Right lobe of liver (tissue), 6 donors: Measurements from ENCODE around the gene SUPV3L1. TPM values are rescaled to one million over a fixed set of nuclear protein-coding genes. Genes with fewer than 3 reads are reported as not detected.

Experiments used
- ATAC-seq, 4 donors: fragments of 200-7000 bp; cut with Tn5 transposase; one replicate each; pipeline ENCODE4 v1.9.1; 2020; ENCODE audit warnings: mild to moderate bottlenecking in 4 of 4, moderate library complexity in 4 of 4
- DNase-seq, 3 donors: peaks; one replicate each; pipeline ENCODE4 v3.0.0-alpha.2; 2020
- H3K27ac ChIP-seq, 3 donors: fragments of 200-600 bp; one replicate each; pipeline ENCODE4 v1.8.0; 2022
- H3K27me3 ChIP-seq, 2 donors: fragments of 200-600 bp; one replicate each; pipeline ENCODE4 v1.8.0; 2022
- H3K36me3 ChIP-seq, 4 donors: fragments of 200-600 bp; sonication (generic) in 1 of 4; one replicate each; pipeline versions ENCODE4 v1.5.1 to v1.8.0; 2017 to 2022; ENCODE audit warnings: control low read depth in 1 of 4
- H3K4me1 ChIP-seq, 4 donors: fragments of 200-600 bp; sonication (generic) in 1 of 4; one replicate each; pipeline versions ENCODE4 v1.5.1 to v1.8.0; 2017 to 2022; ENCODE audit warnings: control low read depth in 1 of 4
- H3K4me3 ChIP-seq, 3 donors: fragments of 200-600 bp; one replicate each; pipeline ENCODE4 v1.8.0; 2022
- H3K9me3 ChIP-seq, 4 donors: fragments of 200-600 bp; sonication (generic) in 1 of 4; one replicate each; pipeline versions ENCODE4 v1.5.1 to v1.8.0; 2017 to 2022; ENCODE audit warnings: control low read depth in 1 of 4
- POLR2A ChIP-seq: fragments of 450-650 bp; IDR thresholded peaks from one replicate; pipeline ENCODE4 v1.6.1; 2017; ENCODE audit warnings: antibody characterized with exemption, mild to moderate bottlenecking
- WGBS: methylation state at CpG from one replicate; pipeline ENCODE4 v1.1.6; 2018; ENCODE audit warnings: low coverage, low lambda C conversion rate; ENCODE audit not compliant: insufficient coverage; ENCODE audit errors: missing lambda C conversion rate; 5-methylcytosine and 5-hydroxymethylcytosine counted together
- intact Hi-C, 2 donors: fragments of 100-400 bp; cut with DNase I; formaldehyde crosslinking; loops; one replicate each; pipeline versions ENCODE4 v1.11.2 to v1.14.1; 2022
- total RNA-seq, 6 experiments: library from RNA; depleted of rRNA in 2 of 6; stranded (reverse); fragments of >200 nt in 2 of 6; fragmentation: NEBNext Ultra II Directional in 3 of 6; extraction: Animal tissue kit (Norgen Biotek cat#: 25700) in 3 of 6; gene quantifications; one replicate each; pipeline versions ENCODE4 v1.1.0 to v1.2.4, GENCODE V29; 2016 to 2023
- TF ChIP-seq, protein P1 (sequence below), 4 donors: fragments of 200-600 bp in 3 of 4; fragments of 450-650 bp in 1 of 4; IDR thresholded peaks; one replicate each; pipeline versions ENCODE4 v1.5.1 to v1.8.0; 2016 to 2022; ENCODE audit warnings: antibody characterized with exemption in 4 of 4, mild to moderate bottlenecking in 2 of 4
- donor health status: DM: no; HTN: yes; CAD: no.
- donor health status: DM: no; HTN: no; CAD: no.
- donor health status: DM: no; HTN: no; CAD: no.
- donor health status: DM: no; HTN: yes; CAD: no.
- donor health status: DM: no; HTN: yes; CAD: no.

The SUPV3L1 gene
- total RNA-seq, 6 experiments from 2014 or later = 18.4 to 28.5 (median 22.6) TPM

DNA sequence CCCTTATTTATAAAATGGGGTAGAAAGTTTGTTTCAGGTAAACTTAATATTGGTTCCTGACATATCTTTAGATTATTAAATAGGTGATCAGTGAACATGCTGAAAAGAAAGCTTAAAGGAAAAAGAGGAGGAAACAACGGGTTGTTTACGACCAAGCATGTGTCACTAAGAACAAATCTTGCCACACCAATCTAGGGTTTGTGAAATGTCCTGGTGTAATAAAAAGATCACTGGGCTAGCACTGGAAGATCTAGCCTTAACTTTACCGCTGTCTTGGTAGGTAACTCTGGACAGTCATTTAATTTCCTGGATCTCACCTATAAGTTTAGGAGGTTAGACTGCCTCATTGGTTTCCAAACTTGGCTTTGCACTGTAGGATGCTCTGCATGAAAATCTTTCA is 37.1 kb upstream of the SUPV3L1 start:
- ATAC-seq (no peak), DNase-seq (no peak)
- H3K27me3 ChIP-seq = no peaks in the 10 kb centered on the region
- no peak overlapping the region for H3K4me3 ChIP-seq
- no peak overlapping the region for H3K27ac ChIP-seq
- H3K9me3 ChIP-seq = no peaks in the 10 kb centered on the region
- H3K36me3 ChIP-seq = no peaks in the 10 kb centered on the region
- WGBS = 46% methylated on average over 3 of the region's 3 CpGs
- TF ChIP-seq, protein P1, sequence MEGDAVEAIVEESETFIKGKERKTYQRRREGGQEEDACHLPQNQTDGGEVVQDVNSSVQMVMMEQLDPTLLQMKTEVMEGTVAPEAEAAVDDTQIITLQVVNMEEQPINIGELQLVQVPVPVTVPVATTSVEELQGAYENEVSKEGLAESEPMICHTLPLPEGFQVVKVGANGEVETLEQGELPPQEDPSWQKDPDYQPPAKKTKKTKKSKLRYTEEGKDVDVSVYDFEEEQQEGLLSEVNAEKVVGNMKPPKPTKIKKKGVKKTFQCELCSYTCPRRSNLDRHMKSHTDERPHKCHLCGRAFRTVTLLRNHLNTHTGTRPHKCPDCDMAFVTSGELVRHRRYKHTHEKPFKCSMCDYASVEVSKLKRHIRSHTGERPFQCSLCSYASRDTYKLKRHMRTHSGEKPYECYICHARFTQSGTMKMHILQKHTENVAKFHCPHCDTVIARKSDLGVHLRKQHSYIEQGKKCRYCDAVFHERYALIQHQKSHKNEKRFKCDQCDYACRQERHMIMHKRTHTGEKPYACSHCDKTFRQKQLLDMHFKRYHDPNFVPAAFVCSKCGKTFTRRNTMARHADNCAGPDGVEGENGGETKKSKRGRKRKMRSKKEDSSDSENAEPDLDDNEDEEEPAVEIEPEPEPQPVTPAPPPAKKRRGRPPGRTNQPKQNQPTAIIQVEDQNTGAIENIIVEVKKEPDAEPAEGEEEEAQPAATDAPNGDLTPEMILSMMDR (IDR thresholded peaks at IDR 0.05) = no peak
- no peak for TF ChIP-seq POLR2A
- intact Hi-C loops = no loop called here
- peaks cover 0 to 5% (median 0%) of the 10 kb centered on the region in 4 donors for H3K4me1 ChIP-seq

- H3K27ac ChIP-seq = no peak overlapping the region
- no peaks in the 10 kb centered on the region for H3K27me3 ChIP-seq
- intact Hi-C loops = no loop called here
- H3K4me3 ChIP-seq = no peak overlapping the region
- WGBS = 100% methylated on average over 1 of the region's 1 CpG
- DNase-seq (no peak), ATAC-seq (no peak)
- no peaks in the 10 kb centered on the region for H3K36me3 ChIP-seq
- peaks cover 0 to 10% (median 0%) of the 10 kb centered on the region in 4 donors for H3K4me1 ChIP-seq
- H3K9me3 ChIP-seq = no peaks in the 10 kb centered on the region
- TF ChIP-seq, protein P1 (IDR thresholded peaks at IDR 0.05) = no peak
- TF ChIP-seq POLR2A = no peak
Measured at GRCh38 chr10:69145329-69145728, 34.7 kb upstream of the SUPV3L1 start.

DNA sequence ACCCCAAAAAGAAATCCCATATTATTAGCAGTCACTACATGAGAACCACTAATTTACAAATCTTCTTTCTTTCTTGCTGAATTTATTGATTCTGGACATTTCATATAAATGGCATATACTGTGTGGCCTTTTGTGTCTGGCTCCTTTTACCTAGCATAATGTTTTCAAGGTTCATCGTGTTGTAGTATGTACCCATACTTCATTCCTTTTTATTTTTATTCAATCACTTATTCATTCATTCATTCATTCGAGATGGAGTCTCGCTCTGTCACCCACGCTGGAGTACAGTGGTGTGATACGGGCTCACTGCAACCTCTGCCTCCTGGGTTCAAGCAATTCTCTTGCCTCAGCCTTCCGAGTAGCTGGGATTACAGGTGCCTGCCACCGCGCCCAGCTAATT is 34.2 kb upstream of the SUPV3L1 start:
- intact Hi-C loops = no loop called here
- DNase-seq (no peak), ATAC-seq (no peak)
- peaks cover 0 to 10% (median 0%) of the 10 kb centered on the region in 4 donors for H3K4me1 ChIP-seq
- H3K27ac ChIP-seq = no peak overlapping the region
- no peak for TF ChIP-seq POLR2A
- TF ChIP-seq, protein P1 (IDR thresholded peaks at IDR 0.05) = no peak
- H3K9me3 ChIP-seq = no peaks in the 10 kb centered on the region
- no peak overlapping the region for H3K4me3 ChIP-seq
- 93% methylated on average over 4 of the region's 8 CpGs for WGBS
- no peaks in the 10 kb centered on the region for H3K36me3 ChIP-seq
- no peaks in the 10 kb centered on the region for H3K27me3 ChIP-seq

GRCh38 chr10:69146759-69147158 is 33.3 kb upstream of the SUPV3L1 start:
- DNase-seq = no peak

More at GRCh38 chr10:69146759-69147158, 33.3 kb upstream of the SUPV3L1 start:
- peaks cover 0 to 10% (median 0%) of the 10 kb centered on the region in 4 donors for H3K4me1 ChIP-seq
- no peak overlapping the region for H3K4me3 ChIP-seq
- H3K9me3 ChIP-seq = no peaks in the 10 kb centered on the region
- 60% methylated on average over 2 of the region's 2 CpGs for WGBS
- H3K27me3 ChIP-seq = no peaks in the 10 kb centered on the region
- H3K27ac ChIP-seq = no peak overlapping the region
- no peak for TF ChIP-seq POLR2A
- TF ChIP-seq, protein P1 (IDR thresholded peaks at IDR 0.05) = no peak
- ATAC-seq = no peak
- no peaks in the 10 kb centered on the region for H3K36me3 ChIP-seq
- intact Hi-C loops = no loop called here
